ENCODE measurements around the gene TXLNA.
A peak's percentile ranks its signal among the peaks of the same experiment; 100 is the strongest.

TXLNA gene

GRCh38 chr1:32215629-32216480 lies 36.4 kb downstream of the TXLNA start:
- DNase-seq = peak; percentile 84

DNA sequence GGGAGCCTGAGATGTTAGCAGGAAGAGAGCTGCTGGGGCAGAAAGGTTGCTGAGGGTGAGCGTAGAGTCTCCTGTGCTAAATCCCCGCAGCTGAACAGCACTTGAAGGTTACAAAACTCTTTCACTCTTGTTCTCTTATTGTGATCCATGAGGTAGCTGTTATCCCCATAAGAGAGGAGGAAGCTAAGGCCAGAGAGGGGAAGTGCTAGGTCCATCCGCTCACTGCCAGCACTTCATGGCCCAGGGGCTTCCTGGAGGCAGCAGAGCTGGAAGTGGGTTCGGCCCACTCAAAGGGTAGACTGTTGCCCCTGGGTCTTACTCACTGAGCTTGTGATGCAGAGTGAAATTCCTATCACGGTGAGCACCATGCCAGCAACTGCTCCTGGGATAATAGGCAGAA lies 37.1 kb downstream of the TXLNA start:
- DNase-seq = no peak

DNA sequence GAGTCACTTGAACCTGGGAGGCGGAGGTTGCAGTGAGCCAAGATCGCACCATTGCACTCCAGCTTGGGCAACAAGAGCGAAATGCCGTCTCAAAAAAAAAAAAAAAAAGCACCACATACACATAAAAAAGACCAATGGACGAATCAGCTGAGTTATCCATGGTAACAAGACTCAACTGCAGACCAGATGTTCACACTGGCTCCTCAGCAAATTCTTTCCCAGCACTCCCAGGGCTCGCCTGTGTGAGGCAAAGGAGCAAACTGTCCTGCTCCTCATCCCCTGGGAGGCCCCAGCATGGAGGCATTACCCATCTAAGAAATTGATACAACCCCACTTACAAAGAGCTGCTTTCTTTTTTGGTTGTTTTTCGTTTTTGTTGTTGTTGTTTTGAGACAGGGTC lies 39.5 kb downstream of the TXLNA start:
- no peak for DNase-seq

- no peak for DNase-seq
These were observed 41.5 kb downstream of the TXLNA start for GRCh38 chr1:32220746-32221580.

DNA sequence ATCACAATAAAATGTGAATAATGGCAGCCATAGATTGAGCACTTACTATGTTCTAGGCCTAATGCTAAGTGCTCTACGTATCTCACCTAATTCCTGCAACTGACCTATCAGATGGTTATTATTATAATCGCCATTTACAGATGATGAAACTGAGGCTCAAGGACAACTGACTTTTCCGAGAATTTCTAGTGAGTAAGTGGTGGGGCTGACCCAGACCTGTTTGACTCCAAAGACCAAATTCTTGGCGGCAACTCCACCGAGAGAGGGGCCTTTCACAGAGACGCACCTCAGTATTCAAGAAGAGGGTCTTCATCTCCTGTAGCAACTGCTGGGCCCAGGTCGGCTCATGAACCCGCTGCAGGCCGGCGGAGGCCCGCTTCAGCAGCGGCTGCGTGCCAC lies 42.1 kb downstream of the TXLNA start:
- DNase-seq = no peak

- peak; percentile 97 for DNase-seq
These were observed 42.7 kb downstream of the TXLNA start, which contains the start of the genes EIF3I and TMEM234 for GRCh38 chr1:32221980-32222755. TSS of gene EIF3I (plus strand) at chr1:32222407. CDS start at chr1:32222442, 35 bp downstream. TSS of gene TMEM234 (minus strand) at chr1:32222353. CDS start at chr1:32222322, 31 bp downstream.

- DNase-seq = no peak
These were observed 44.2 kb downstream of the TXLNA start for GRCh38 chr1:32223683-32224082.

- no peak for DNase-seq
These were observed 44.8 kb downstream of the TXLNA start for GRCh38 chr1:32224285-32224684.

- DNase-seq = no peak
These were observed 49.3 kb downstream of the TXLNA start for GRCh38 chr1:32228771-32229170.

GRCh38 chr1:32231843-32232432 lies 52.5 kb downstream of the TXLNA start:
- no peak for DNase-seq

- no peak for DNase-seq
These were observed 53.3 kb downstream of the TXLNA start for GRCh38 chr1:32232558-32233304.

DNA sequence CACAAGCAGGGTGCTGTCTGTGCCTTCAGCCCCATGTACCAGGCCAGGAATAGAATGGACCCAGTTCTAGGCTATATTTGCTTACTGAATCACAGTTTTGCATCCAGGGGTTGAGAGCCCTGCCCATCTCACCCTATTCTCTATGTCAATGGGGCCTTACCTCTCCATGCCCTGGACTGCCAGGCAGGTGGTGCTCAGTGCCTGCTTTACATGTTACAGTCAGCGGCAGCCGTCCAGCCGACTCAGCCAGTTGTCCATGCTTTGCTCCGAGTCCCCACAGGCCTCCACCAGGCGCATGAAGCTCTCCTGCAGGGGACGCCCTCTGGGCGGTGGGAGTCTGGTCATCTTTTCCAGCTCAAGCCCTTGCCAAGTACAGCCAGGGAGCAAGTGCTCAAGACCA lies 55.3 kb downstream of the TXLNA start:
- no peak for DNase-seq

DNA sequence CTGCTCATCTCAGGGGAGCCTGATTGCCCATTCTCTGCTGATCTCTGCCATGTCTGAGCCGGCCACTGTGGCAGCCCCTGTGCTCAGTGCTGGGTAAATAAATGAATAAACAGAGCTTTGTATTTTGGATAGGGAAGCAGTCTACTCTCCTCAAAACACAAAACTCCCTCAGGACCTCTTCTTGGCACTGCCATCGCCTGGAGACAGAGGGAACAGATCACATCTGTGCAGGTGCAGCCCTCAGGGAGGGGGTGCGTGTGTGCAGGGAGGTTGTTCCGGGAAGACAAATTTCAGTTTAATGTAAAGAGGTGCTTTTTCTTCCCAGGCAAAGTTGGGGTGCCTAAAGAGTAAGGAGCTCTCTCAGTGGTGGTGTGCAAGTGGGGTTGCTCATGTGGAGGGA lies 59.9 kb downstream of the TXLNA start:
- no peak for DNase-seq

DNA sequence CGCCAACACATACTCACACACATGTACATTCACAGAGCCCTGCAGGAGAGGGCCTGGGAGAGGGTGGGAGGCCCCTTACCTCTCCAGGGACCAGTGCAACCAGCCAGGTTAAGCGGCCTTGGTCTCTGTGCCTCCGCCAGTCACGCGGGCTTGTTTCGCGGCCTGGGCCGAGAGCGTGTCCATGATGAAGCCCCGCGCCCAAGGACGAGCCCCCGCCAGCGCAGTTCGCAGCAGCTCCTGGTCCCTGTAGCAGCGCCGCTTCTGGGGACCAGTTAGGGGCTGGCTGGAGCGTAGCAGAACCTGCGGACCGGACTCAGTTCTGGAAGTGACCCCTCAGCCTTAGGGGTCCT lies 60.3 kb downstream of the TXLNA start:
- no peak for DNase-seq

- DNase-seq = peak; percentile 85
These were observed 60.9 kb downstream of the TXLNA start for GRCh38 chr1:32240140-32240951.

- peak; percentile 77 for DNase-seq
These were observed 61.7 kb downstream of the TXLNA start for GRCh38 chr1:32241001-32241763.

GRCh38 chr1:32242341-32242851 lies 62.9 kb downstream of the TXLNA start:
- DNase-seq = no peak

- no peak for DNase-seq
These were observed 67.4 kb downstream of the TXLNA start, which contains the start of gene FAM167B for GRCh38 chr1:32246888-32247273. TSS of gene FAM167B (plus strand) at chr1:32247222. CDS start at chr1:32247422, 200 bp downstream.

- DNase-seq = no peak
These were observed 68.0 kb downstream of the TXLNA start for GRCh38 chr1:32247452-32247851.
